HCT116 (cell line): ENCODE measurements around the gene ASPG.

Experiments used
- CTCF ChIP-seq, 3 experiments: fragments of 200-600 bp in 1 of 3; sonication (generic) in 1 of 3; IDR thresholded peaks in 2 of 3; conservative IDR thresholded peaks in 1 of 3; 2 replicates each; pipeline ENCODE4 v1.5.1; 2012 to 2017; ENCODE audit warnings: low read depth in 2 of 3, low read length in 2 of 3, antibody characterized with exemption in 1 of 3, borderline replicate concordance in 1 of 3, control low read depth in 1 of 3, mild to moderate bottlenecking in 1 of 3, mixed read lengths in 1 of 3, mixed run types in 1 of 3, moderate library complexity in 1 of 3; ENCODE audit not compliant: insufficient read depth in 1 of 3
- POLR2A ChIP-seq: IDR thresholded peaks from 2 replicates; pipeline ENCODE4 v1.7.0; 2011; ENCODE audit warnings: borderline replicate concordance; ENCODE audit not compliant: insufficient read depth, insufficient read length; ENCODE audit errors: extremely low read depth

GRCh38 chr14:104048758-104049507 is 36.6 kb upstream of the ASPG start:
- TF ChIP-seq CTCF (IDR thresholded peaks at IDR 0.05 in 2 of 3, conservative IDR thresholded peaks at IDR 0.05 in 1 of 3; ENCODE audit: borderline replicate concordance in 1 of 3, insufficient read depth in 1 of 3, low read depth in 2 of 3, low read length in 2 of 3) (no peak), POLR2A (no peak)
